EL (cell line): ENCODE data around the gene ZBTB5.
"Not testable (repeated sequence)": the region's sequence is repeated elsewhere in the genome, so short reads cannot be mapped to it uniquely, and the experiment has no call there.

ENCODE experiments used
- DNase-seq: peaks from one replicate; pipeline ENCODE4 v3.0.0-alpha.2; 2016

ZBTB5 gene

DNA sequence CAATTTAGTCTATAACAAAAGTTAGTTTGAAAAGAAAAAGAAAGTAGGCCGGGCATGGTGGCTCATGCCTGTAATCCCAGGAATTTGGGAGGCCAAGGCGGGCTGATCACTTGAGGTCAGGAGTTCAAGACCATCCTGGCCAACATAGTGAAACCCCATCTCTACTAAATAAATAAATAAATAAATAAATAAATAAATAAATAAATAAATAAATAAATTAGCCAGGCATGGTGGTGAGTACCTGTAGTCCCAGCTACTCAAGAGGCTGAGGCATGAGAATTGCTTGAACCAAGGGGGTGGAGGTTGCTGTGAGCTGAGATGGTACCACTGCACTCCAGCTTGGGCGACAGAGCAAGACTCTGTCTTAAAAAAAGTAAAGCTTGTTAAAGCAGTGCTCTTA, 67.3 kb downstream of the ZBTB5 start:
- not testable (repeated sequence) for DNase-seq

DNA sequence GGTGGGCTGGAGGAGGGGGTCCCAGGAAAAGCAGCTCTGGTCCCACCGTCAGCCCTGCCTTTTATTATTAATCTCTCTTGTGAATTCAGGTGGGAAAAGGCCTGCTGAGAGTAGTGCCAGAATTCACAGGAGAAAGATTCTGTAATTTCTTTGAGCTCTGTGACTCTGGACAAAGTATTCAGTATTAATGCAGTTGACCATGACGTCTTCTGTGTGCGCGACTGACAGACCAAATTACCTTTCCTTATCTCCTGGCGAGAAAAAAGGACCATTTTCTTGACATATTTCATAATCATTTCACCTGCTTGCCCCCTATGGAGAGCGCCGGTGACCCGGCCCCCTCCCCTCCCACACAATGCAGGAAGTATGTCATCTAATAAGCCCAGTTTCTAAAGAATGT, 69.6 kb downstream of the ZBTB5 start:
- no peak for DNase-seq

DNA sequence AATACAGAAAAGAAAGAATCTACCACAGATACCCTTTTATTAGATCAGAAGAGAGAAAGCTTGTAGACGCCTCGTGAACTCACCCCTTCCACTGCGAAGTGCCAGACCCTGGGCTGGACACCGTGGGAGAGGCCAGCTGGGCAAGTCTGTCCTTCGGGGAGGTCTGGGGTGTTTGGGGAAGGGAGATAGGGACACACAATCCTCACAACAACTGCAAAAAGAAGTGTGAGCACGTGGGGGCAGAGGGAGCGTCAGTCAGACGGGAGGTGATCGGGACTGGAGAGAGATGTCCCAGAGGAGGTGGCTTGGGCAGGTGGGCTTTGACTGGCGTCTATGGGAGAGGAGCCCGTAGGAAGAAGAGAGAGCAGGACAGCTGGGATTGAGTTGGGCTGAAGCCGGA, 70.0 kb downstream of the ZBTB5 start:
- no peak for DNase-seq

GRCh38 chr9:37392272-37392671, 73.0 kb downstream of the ZBTB5 start:
- no peak for DNase-seq

DNA sequence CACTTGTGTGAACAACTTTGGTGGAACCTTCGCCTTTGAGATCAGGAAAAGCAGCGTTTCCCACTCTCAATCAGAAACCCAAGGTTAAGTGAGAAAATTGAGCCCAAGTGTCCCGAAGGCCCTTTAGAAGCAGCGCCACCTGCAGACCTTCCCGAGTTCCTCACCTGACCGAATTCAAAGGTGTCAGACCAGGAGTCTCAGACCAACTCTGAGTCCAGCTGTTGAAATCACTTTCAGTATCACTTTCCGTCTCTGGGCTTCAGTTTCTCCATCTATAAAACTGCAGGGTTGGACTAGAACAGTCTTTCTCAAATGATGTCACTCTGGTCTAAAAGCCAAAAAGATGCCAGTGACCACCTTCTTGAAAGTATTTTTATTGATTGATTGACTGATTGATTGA, 74.5 kb downstream of the ZBTB5 start:
- DNase-seq, result no peak
